HCT116 (cell line): Measurements from ENCODE around the gene RGN. TPM values are rescaled to one million over a fixed set of nuclear protein-coding genes. Genes with fewer than 3 reads are reported as not detected.

Experiments used
- ATAC-seq: fragments of 200-7000 bp; cut with Tn5 transposase; 2 replicates; pipeline ENCODE4 v1.9.1; 2020; ENCODE audit warnings: mild to moderate bottlenecking, moderate library complexity
- BruUV-seq: library from RNA; stranded (reverse); fragments of 400-500 nt; replicated peaks from 2 replicates; lab custom pipeline; 2021; lab: Mats Ljungman, UMichigan
- CTCF ChIA-PET: fragments of 300-600 bp; sonication (Branson Sonifier 250); formaldehyde crosslinking; loops from one replicate; lab custom pipeline; 2021; ENCODE audit warnings: antibody characterized with exemption; lab: Charles Lee
- POLR2A ChIA-PET: fragments of 300-600, 350-600 bp; sonication (Branson Sonifier 250); formaldehyde crosslinking; loops from one replicate; lab custom pipeline; 2021; ENCODE audit warnings: antibody characterized with exemption; lab: Charles Lee
- RAD21 ChIA-PET, 2 experiments: fragments of 300-600 bp; sonication (Branson Sonifier 250); formaldehyde crosslinking; loops; one replicate each; lab custom pipeline; 2023; ENCODE audit warnings: low total read pairs in 2 of 2; ENCODE audit not compliant: uncharacterized antibody in 2 of 2, unreplicated experiment in 2 of 2, low non-redundant PET in 1 of 2; lab: Charles Lee
- DNase-seq: peaks from one replicate; pipeline ENCODE4 v3.0.0-alpha.2; 2010; ENCODE audit warnings: low read depth, low spot score
- H2AFZ ChIP-seq: fragments of 200-600 bp; shearing (Covaris generic), sonication (generic); 2 replicates; pipeline ENCODE4 v1.6.1; 2017; ENCODE audit warnings: low read depth, mixed run types, mixed read lengths, antibody characterized with exemption, low read length; ENCODE audit not compliant: poor library complexity, severe bottlenecking
- H3K27ac ChIP-seq: 2 replicates; pipeline ENCODE4 v1.5.1; 2012; ENCODE audit warnings: low read depth, low read length
- H3K27me3 ChIP-seq: fragments of 200-600 bp; sonication (generic); 2 replicates; pipeline ENCODE4 v1.6.1; 2016; ENCODE audit warnings: mixed run types, low read length, mixed read lengths; ENCODE audit not compliant: insufficient read depth
- H3K36me3 ChIP-seq, 2 experiments: fragments of 200-500 bp in 1 of 2; fragments of 200-600 bp in 1 of 2; sonication (Bioruptor generic) in 1 of 2; sonication (generic) in 1 of 2; 2 replicates each; pipeline versions ENCODE4 v1.5.1 to v1.6.1; 2014 to 2016; ENCODE audit warnings: low read length in 2 of 2, inconsistent platforms in 1 of 2, mixed read lengths in 1 of 2, mixed run types in 1 of 2; ENCODE audit not compliant: insufficient read depth in 2 of 2, control insufficient read depth in 1 of 2
- H3K4me1 ChIP-seq, 2 experiments: fragments of 200-600 bp in 1 of 2; sonication (generic) in 1 of 2; 2 replicates each; pipeline versions ENCODE4 v1.5.1 to v1.6.1; 2012 to 2017; ENCODE audit warnings: low read length in 2 of 2, inconsistent platforms in 1 of 2, mild to moderate bottlenecking in 1 of 2, mixed read lengths in 1 of 2, mixed run types in 1 of 2, moderate library complexity in 1 of 2; ENCODE audit not compliant: insufficient read depth in 2 of 2, control insufficient read depth in 1 of 2
- H3K4me2 ChIP-seq: fragments of 200-600 bp; sonication (generic); 2 replicates; pipeline ENCODE4 v1.6.1; 2017; ENCODE audit warnings: mixed run types, low read length, mixed read lengths
- H3K4me3 ChIP-seq, 2 experiments: fragments of 200-600 bp in 1 of 2; sonication (generic) in 1 of 2; replicated peaks in 1 of 2; 2 replicates each; pipeline ENCODE4 v1.5.1; 2011 to 2016; ENCODE audit warnings: low read length in 2 of 2, control low read depth in 1 of 2, low read depth in 1 of 2, mild to moderate bottlenecking in 1 of 2, mixed read lengths in 1 of 2, mixed run types in 1 of 2
- H3K79me2 ChIP-seq: fragments of 200-600 bp; sonication (generic); 2 replicates; pipeline ENCODE4 v1.6.1; 2017; ENCODE audit warnings: mild to moderate bottlenecking, mixed run types, low read length, moderate library complexity, mixed read lengths; ENCODE audit not compliant: insufficient read depth
- H3K9ac ChIP-seq: fragments of 200-600 bp; sonication (generic); 2 replicates; pipeline ENCODE4 v1.6.1; 2016; ENCODE audit warnings: low read length, mixed read lengths
- H3K9me2 ChIP-seq: fragments of 200-600 bp; sonication (generic), shearing (Covaris generic); 2 replicates; pipeline ENCODE4 v1.6.1; 2017; ENCODE audit warnings: mixed run types, mild to moderate bottlenecking, moderate library complexity; ENCODE audit not compliant: insufficient read depth
- H3K9me3 ChIP-seq, 2 experiments: fragments of 200-500 bp in 1 of 2; fragments of 200-600 bp in 1 of 2; sonication (Bioruptor generic) in 1 of 2; sonication (generic) in 1 of 2; 2 replicates each; pipeline ENCODE4 v1.6.1; 2014 to 2017; ENCODE audit warnings: low read length in 2 of 2, mixed read lengths in 2 of 2, inconsistent platforms in 1 of 2, low read depth in 1 of 2, mild to moderate bottlenecking in 1 of 2, mixed run types in 1 of 2, moderate library complexity in 1 of 2; ENCODE audit not compliant: control insufficient read depth in 1 of 2, insufficient read depth in 1 of 2
- H4K20me1 ChIP-seq: fragments of 200-600 bp; sonication (generic), shearing (Covaris generic); 2 replicates; pipeline ENCODE4 v1.6.1; 2017; ENCODE audit warnings: mixed run types, mild to moderate bottlenecking, moderate library complexity; ENCODE audit not compliant: insufficient read depth
- CEBPB ChIP-seq: IDR thresholded peaks from 2 replicates; pipeline ENCODE4 v1.6.1; 2012; ENCODE audit warnings: low read depth
- EGR1 ChIP-seq: IDR thresholded peaks from 2 replicates; pipeline ENCODE4 v1.6.1; 2012; ENCODE audit warnings: low read depth
- ELF1 ChIP-seq: IDR thresholded peaks from 2 replicates; pipeline ENCODE4 v1.6.1; 2012; ENCODE audit warnings: low read depth, borderline replicate concordance
- EZH2 ChIP-seq: fragments of 200-600 bp; sonication (generic); IDR thresholded peaks from 2 replicates; pipeline ENCODE4 v1.6.1; 2017; ENCODE audit warnings: antibody characterized with exemption, mixed run types
- EZH2phosphoT487 ChIP-seq: fragments of 200-600 bp; IDR thresholded peaks from 2 replicates; pipeline ENCODE4 v1.6.1; 2018; ENCODE audit warnings: antibody characterized with exemption, borderline replicate concordance
- FOSL1 ChIP-seq: IDR thresholded peaks from 2 replicates; pipeline ENCODE4 v1.6.1; 2012; ENCODE audit warnings: low read depth
- JUND ChIP-seq: IDR thresholded peaks from 2 replicates; pipeline ENCODE4 v1.6.1; 2012
- POLR2A ChIP-seq: IDR thresholded peaks from 2 replicates; pipeline ENCODE4 v1.7.0; 2011; ENCODE audit warnings: borderline replicate concordance; ENCODE audit not compliant: insufficient read depth, insufficient read length; ENCODE audit errors: extremely low read depth
- POLR2AphosphoS5 ChIP-seq: IDR thresholded peaks from 2 replicates; pipeline ENCODE4 v1.6.1; 2011; ENCODE audit warnings: mild to moderate bottlenecking, low read depth, low read length, moderate library complexity
- RAD21 ChIP-seq: IDR thresholded peaks from 2 replicates; pipeline ENCODE4 v1.6.1; 2012; ENCODE audit warnings: low read depth, mild to moderate bottlenecking
- SIN3A ChIP-seq: IDR thresholded peaks from 2 replicates; pipeline ENCODE4 v1.6.1; 2012; ENCODE audit warnings: low read depth
- SP1 ChIP-seq: IDR thresholded peaks from 2 replicates; pipeline ENCODE4 v1.6.1; 2012; ENCODE audit warnings: low read depth
- SRF ChIP-seq: IDR thresholded peaks from 2 replicates; pipeline ENCODE4 v1.6.1; 2012; ENCODE audit warnings: low read depth
- TCF7L2 ChIP-seq: IDR thresholded peaks from 2 replicates; pipeline ENCODE4 v1.7.0; 2011; ENCODE audit warnings: borderline replicate concordance, inconsistent platforms; ENCODE audit not compliant: insufficient read depth, insufficient read length; ENCODE audit errors: extremely low read depth
- YY1 ChIP-seq: IDR thresholded peaks from 2 replicates; pipeline ENCODE4 v1.6.1; 2011; ENCODE audit warnings: low read length, low read depth, moderate library complexity, mild to moderate bottlenecking; ENCODE audit not compliant: insufficient replicate concordance; ENCODE audit errors: extremely low read depth
- ZFX ChIP-seq: fragments of 450-650 bp; IDR thresholded peaks from 2 replicates; pipeline ENCODE4 v1.6.1; 2017
- ZNF274 ChIP-seq: fragments of 200-500 bp; sonication (Bioruptor generic); IDR thresholded peaks from 2 replicates; pipeline ENCODE4 v1.6.1; 2014; ENCODE audit warnings: mild to moderate bottlenecking, low read depth, low read length, inconsistent platforms
- intact Hi-C: fragments of 100-400 bp; cut with micrococcal nuclease; formaldehyde crosslinking; loops from 2 replicates; pipeline ENCODE4 v1.10.0; 2022
- total RNA-seq: library from RNA; stranded (reverse); gene quantifications from one replicate; pipeline ENCODE4 v1.2.1, GENCODE V29; 2021; ENCODE audit not compliant: unreplicated experiment
- TF ChIP-seq, protein P1 (sequence below): IDR thresholded peaks from 2 replicates; pipeline ENCODE4 v1.6.1; 2012; ENCODE audit warnings: low read depth
- TF ChIP-seq, protein P2 (sequence below): IDR thresholded peaks from 2 replicates; pipeline ENCODE4 v1.6.1; 2012
- TF ChIP-seq, protein P3 (sequence below): IDR thresholded peaks from 2 replicates; pipeline ENCODE4 v1.6.1; 2011; ENCODE audit warnings: mild to moderate bottlenecking, low read length, moderate library complexity; ENCODE audit not compliant: insufficient replicate concordance; ENCODE audit errors: extremely low read depth
- TF ChIP-seq, protein P4 (sequence below): IDR thresholded peaks from 2 replicates; pipeline ENCODE4 v1.6.1; 2012

RGN gene
- total RNA-seq, 1 experiment from 2014 or later = not detected

DNA sequence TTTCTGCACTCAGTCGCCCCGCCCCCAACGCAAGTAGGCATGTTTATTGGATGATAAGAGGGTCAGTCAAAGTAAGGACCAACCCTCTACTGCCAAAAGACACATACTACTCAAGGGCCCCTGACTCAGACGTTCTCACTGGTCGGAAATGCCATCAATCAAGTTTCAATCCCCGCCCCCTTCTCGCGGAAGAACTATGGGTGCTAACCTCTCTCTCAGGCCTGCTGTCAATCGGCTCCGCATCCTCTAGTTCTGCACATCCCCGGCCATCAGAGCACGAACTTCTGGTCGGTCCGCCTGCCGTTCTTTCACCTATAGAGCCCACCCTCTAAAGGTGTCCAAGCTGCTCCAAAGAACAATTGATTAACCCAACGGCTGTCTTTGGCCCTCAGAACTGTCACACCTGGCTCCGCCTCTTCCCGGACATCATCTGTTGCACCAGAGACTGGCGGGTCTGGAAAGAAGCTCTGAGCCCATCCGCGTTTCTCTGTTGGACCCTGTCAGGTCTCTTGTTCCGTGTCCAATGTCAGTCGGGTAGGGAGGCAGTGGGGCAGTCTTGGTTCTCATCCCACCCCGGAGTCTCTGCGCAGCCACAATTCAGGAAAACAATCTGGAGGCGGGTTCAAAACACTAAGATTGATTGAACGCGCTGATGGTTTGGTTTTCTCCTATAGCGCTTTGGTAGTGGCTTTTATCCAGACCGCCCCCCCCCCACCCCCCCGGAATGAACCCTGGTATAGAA is 51.1 kb downstream of the RGN start:
- Histone ChIP-seq H3K4me2 (peak overlapping the region; percentile 78), H4K20me1 (no peaks in the 10 kb centered on the region), H3K4me1 (0 out of 4 replicates have a peak, but pooled peaks cover 0 to 2% of the 10 kb centered on the region in 2 experiments), H3K27ac (peak overlapping the region; percentile 47), H3K79me2 (no peaks in the 10 kb centered on the region), H2AFZ (peak overlapping the region; percentile 61), H3K36me3 (no peaks in the 10 kb centered on the region), H3K9ac (peak overlapping the region; percentile 43), H3K4me3 (peak overlapping the region; percentile 59 to 65), H3K9me2 (no peaks in the 10 kb centered on the region), H3K9me3 (no peaks in the 10 kb centered on the region), H3K27me3 (no peaks in the 10 kb centered on the region)
- ATAC-seq (peak; percentile 99), DNase-seq (peak; percentile 88)
- BruUV-seq = TSS peak; percentile 65
- RAD21 ChIA-PET = no interaction called here
- CTCF ChIA-PET = interaction anchor here (2.2 kb wide), 1 partner anchor 16 kb away, joined by 8 read pairs; the partner anchor contains the start of genes NDUFB11 and RBM10
- POLR2A ChIA-PET = interaction anchor here (0.8 to 1.7 kb wide), 2 partner anchors 15 to 36 kb away, joined by 4 to 7 read pairs; partner anchors contain the start of genes NDUFB11 and RBM10
- intact Hi-C loops = no loop called here
- TF ChIP-seq POLR2A (no peak), ELF1 (0 out of 2 replicates have a peak, but pooled peaks have one; percentile 13), EGR1 (no peak), YY1 (no peak), RAD21 (no peak), SRF (no peak), EZH2 (no peak), SIN3A (no peak), FOSL1 (no peak), JUND (no peak), TCF7L2 (peak; percentile 35), CEBPB (no peak), ZFX (peak; percentile 44), SP1 (peak; percentile 99), POLR2AphosphoS5 (peak; percentile 58), EZH2phosphoT487 (no peak), ZNF274 (no peak)
- TF ChIP-seq, protein P1, sequence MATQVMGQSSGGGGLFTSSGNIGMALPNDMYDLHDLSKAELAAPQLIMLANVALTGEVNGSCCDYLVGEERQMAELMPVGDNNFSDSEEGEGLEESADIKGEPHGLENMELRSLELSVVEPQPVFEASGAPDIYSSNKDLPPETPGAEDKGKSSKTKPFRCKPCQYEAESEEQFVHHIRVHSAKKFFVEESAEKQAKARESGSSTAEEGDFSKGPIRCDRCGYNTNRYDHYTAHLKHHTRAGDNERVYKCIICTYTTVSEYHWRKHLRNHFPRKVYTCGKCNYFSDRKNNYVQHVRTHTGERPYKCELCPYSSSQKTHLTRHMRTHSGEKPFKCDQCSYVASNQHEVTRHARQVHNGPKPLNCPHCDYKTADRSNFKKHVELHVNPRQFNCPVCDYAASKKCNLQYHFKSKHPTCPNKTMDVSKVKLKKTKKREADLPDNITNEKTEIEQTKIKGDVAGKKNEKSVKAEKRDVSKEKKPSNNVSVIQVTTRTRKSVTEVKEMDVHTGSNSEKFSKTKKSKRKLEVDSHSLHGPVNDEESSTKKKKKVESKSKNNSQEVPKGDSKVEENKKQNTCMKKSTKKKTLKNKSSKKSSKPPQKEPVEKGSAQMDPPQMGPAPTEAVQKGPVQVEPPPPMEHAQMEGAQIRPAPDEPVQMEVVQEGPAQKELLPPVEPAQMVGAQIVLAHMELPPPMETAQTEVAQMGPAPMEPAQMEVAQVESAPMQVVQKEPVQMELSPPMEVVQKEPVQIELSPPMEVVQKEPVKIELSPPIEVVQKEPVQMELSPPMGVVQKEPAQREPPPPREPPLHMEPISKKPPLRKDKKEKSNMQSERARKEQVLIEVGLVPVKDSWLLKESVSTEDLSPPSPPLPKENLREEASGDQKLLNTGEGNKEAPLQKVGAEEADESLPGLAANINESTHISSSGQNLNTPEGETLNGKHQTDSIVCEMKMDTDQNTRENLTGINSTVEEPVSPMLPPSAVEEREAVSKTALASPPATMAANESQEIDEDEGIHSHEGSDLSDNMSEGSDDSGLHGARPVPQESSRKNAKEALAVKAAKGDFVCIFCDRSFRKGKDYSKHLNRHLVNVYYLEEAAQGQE = no peak
- TF ChIP-seq, protein P2, sequence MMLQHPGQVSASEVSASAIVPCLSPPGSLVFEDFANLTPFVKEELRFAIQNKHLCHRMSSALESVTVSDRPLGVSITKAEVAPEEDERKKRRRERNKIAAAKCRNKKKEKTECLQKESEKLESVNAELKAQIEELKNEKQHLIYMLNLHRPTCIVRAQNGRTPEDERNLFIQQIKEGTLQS = no peak
- TF ChIP-seq, protein P3, sequence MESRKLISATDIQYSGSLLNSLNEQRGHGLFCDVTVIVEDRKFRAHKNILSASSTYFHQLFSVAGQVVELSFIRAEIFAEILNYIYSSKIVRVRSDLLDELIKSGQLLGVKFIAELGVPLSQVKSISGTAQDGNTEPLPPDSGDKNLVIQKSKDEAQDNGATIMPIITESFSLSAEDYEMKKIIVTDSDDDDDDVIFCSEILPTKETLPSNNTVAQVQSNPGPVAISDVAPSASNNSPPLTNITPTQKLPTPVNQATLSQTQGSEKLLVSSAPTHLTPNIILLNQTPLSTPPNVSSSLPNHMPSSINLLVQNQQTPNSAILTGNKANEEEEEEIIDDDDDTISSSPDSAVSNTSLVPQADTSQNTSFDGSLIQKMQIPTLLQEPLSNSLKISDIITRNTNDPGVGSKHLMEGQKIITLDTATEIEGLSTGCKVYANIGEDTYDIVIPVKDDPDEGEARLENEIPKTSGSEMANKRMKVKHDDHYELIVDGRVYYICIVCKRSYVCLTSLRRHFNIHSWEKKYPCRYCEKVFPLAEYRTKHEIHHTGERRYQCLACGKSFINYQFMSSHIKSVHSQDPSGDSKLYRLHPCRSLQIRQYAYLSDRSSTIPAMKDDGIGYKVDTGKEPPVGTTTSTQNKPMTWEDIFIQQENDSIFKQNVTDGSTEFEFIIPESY = no peak
- TF ChIP-seq, protein P4, sequence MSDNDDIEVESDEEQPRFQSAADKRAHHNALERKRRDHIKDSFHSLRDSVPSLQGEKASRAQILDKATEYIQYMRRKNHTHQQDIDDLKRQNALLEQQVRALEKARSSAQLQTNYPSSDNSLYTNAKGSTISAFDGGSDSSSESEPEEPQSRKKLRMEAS = no peak; the same call in 1 of the 2 replicates
